Measurements from ENCODE around the gene NOS3. TPM values are rescaled to one million over a fixed set of nuclear protein-coding genes. Genes with fewer than 3 reads are reported as not detected.

The NOS3 gene
- total and polyA plus RNA-seq, 9 of the 15 experiments (the other 6 are each of a cell fraction or from before 2014, with no cell fraction given): 1.1 to 121 (median 23.6) TPM

GRCh38 chr7:150951521-150951920 lies 39.3 kb upstream of the NOS3 start (continued):
- TF ChIP-seq MXI1 (IDR thresholded peaks at IDR 0.05; ENCODE audit: low read depth, low read length) (no peak), CREB1 (IDR thresholded peaks at IDR 0.05) (no peak), CREB1 (CRISPR knock-in tag; IDR thresholded peaks at IDR 0.05) (no peak), ATF3 (IDR thresholded peaks at IDR 0.05) (peak; percentile 27; the same call in 1 of the 2 replicates), ATF3 (CRISPR knock-in tag; conservative IDR thresholded peaks at IDR 0.05) (no peak), ZBTB33 (CRISPR knock-in tag; IDR thresholded peaks at IDR 0.05) (peak; percentile 92), ZNF75A (CRISPR knock-in tag; IDR thresholded peaks at IDR 0.05) (no peak), RBM17 (IDR thresholded peaks at IDR 0.05; ENCODE audit: borderline replicate concordance, low read depth, low read length) (no peak), ERF (CRISPR knock-in tag; IDR thresholded peaks at IDR 0.05) (no peak), GABPA (tag; conservative IDR thresholded peaks at IDR 0.05; ENCODE audit: low read depth) (no peak), ZNF175 (CRISPR knock-in tag; IDR thresholded peaks at IDR 0.05; ENCODE audit: low read depth) (no peak), POLR3G (IDR thresholded peaks at IDR 0.05; ENCODE audit: extremely low read depth, insufficient read length, insufficient replicate concordance) (no peak)

Data from K562 (cell line).